Measurements from ENCODE around the gene PPIL1.
"Not testable (repeated sequence)": the region's sequence is repeated elsewhere in the genome, so short reads cannot be mapped to it uniquely, and the experiment has no call there.

Gene PPIL1

GRCh38 chr6:36897609-36898008, 23.0 kb upstream of the PPIL1 start:
- Histone ChIP-seq H3K27ac (no peak overlapping the region), H3K9me3 (replicated peaks in 1 of 11) (no peaks in the 10 kb centered on the region), H3K4me3 (no peak overlapping the region), H3K4me1 (no peaks in the 10 kb centered on the region), H3K4me2 (no peak overlapping the region), H3K36me3 (peaks cover 31 to 98% (median 47%) of the 10 kb centered on the region in 11 experiments), H3K27me3 (no peaks in the 10 kb centered on the region), H4K20me1 (peaks cover 0 to 54% (median 0%) of the 10 kb centered on the region in 11 experiments; a peak in 7 of 22 replicates), H3K9ac (no peak overlapping the region)
- TF ChIP-seq Cebpa-rat (IDR thresholded peaks at IDR 0.05), result no peak

- Histone ChIP-seq H3K27ac (no peak overlapping the region), H4K20me1 (peaks cover 0 to 63% (median 0%) of the 10 kb centered on the region in 11 experiments; a peak in 8 of 22 replicates), H3K9me3 (replicated peaks in 1 of 11) (no peaks in the 10 kb centered on the region), H3K27me3 (no peaks in the 10 kb centered on the region), H3K36me3 (peaks cover 8 to 76% (median 30%) of the 10 kb centered on the region in 11 experiments; a peak in 15 of 22 replicates), H3K4me1 (no peaks in the 10 kb centered on the region), H3K9ac (no peak overlapping the region), H3K4me3 (no peak overlapping the region), H3K4me2 (no peak overlapping the region)
- TF ChIP-seq Cebpa-rat (IDR thresholded peaks at IDR 0.05), result no peak
Observed at GRCh38 chr6:36893976-36894932, 19.7 kb upstream of the PPIL1 start.

GRCh38 chr6:36891153-36891552, 16.6 kb upstream of the PPIL1 start:
- H3K4me3 ChIP-seq; H3K27ac ChIP-seq; H3K27me3 ChIP-seq; H3K9ac ChIP-seq; H3K4me2 ChIP-seq; H3K9me3 ChIP-seq (replicated peaks in 1 of 11): not testable (repeated sequence)
- Histone ChIP-seq H4K20me1 (peaks cover 0 to 44% (median 0%) of the 10 kb centered on the region in 11 experiments; a peak in 8 of 22 replicates), H3K36me3 (peaks cover 6 to 46% (median 27%) of the 10 kb centered on the region in 11 experiments; a peak in 15 of 22 replicates), H3K4me1 (peaks cover 12 to 16% (median 14%) of the 10 kb centered on the region in 10 experiments)

- Histone ChIP-seq H4K20me1 (peaks cover 0 to 36% (median 0%) of the 10 kb centered on the region in 11 experiments; a peak in 8 of 22 replicates), H3K36me3 (peaks cover 5 to 36% (median 22%) of the 10 kb centered on the region in 11 experiments; a peak in 15 of 22 replicates), H3K27me3 (no peaks in the 10 kb centered on the region), H3K9me3 (replicated peaks in 1 of 11) (no peaks in the 10 kb centered on the region), H3K9ac (no peak overlapping the region), H3K4me3 (no peak overlapping the region), H3K27ac (no peak overlapping the region), H3K4me1 (peaks cover 15 to 19% (median 16%) of the 10 kb centered on the region in 10 experiments), H3K4me2 (no peak overlapping the region)
- no peak for TF ChIP-seq Cebpa-rat (IDR thresholded peaks at IDR 0.05)
Observed at GRCh38 chr6:36890112-36890663, 15.6 kb upstream of the PPIL1 start.

- Histone ChIP-seq H3K4me3 (no peak overlapping the region), H4K20me1 (peaks cover 0 to 23% (median 0%) of the 10 kb centered on the region in 11 experiments; a peak in 6 of 22 replicates), H3K27me3 (no peaks in the 10 kb centered on the region), H3K36me3 (peaks cover 0 to 24% (median 13%) of the 10 kb centered on the region in 11 experiments; a peak in 14 of 22 replicates), H3K4me1 (peaks cover 15 to 23% (median 20%) of the 10 kb centered on the region in 10 experiments), H3K27ac (no peak overlapping the region), H3K9ac (no peak overlapping the region), H3K9me3 (replicated peaks in 1 of 11) (no peaks in the 10 kb centered on the region), H3K4me2 (no peak overlapping the region)
- no peak for TF ChIP-seq Cebpa-rat (IDR thresholded peaks at IDR 0.05)
Observed at GRCh38 chr6:36888654-36889481, 14.3 kb upstream of the PPIL1 start.

- H3K27ac ChIP-seq, result no peak overlapping the region
- no peak overlapping the region for H3K4me3 ChIP-seq
- no peak for TF ChIP-seq Cebpa-rat (IDR thresholded peaks at IDR 0.05)
- H3K27me3 ChIP-seq, result no peaks in the 10 kb centered on the region
- no peaks in the 10 kb centered on the region for H3K9me3 ChIP-seq (replicated peaks in 1 of 11)
- peaks cover 15 to 23% (median 20%) of the 10 kb centered on the region in 10 experiments for H3K4me1 ChIP-seq
- H3K36me3 ChIP-seq, result peaks cover 0 to 17% (median 11%) of the 10 kb centered on the region in 11 experiments; a peak in 11 of 22 replicates
- no peak overlapping the region; a peak in 1 of 22 replicates for H3K4me2 ChIP-seq
- H4K20me1 ChIP-seq, result peaks cover 0 to 23% (median 0%) of the 10 kb centered on the region in 11 experiments; a peak in 5 of 22 replicates
- H3K9ac ChIP-seq, result no peak overlapping the region
Observed at GRCh38 chr6:36888115-36888643, 13.6 kb upstream of the PPIL1 start.

- peak overlapping the region; percentile 79 to 90 (median 86); a peak in 18 of 22 replicates for H3K9ac ChIP-seq
Observed at GRCh38 chr6:36886950-36887618, 12.5 kb upstream of the PPIL1 start.

More at GRCh38 chr6:36886950-36887618, 12.5 kb upstream of the PPIL1 start:
- Histone ChIP-seq H4K20me1 (peaks cover 0 to 15% (median 0%) of the 10 kb centered on the region in 11 experiments; a peak in 5 of 22 replicates), H3K4me3 (peak overlapping the region; percentile 67 to 94 (median 80); a peak in 19 of 20 replicates), H3K9me3 (replicated peaks in 1 of 11) (no peaks in the 10 kb centered on the region), H3K27ac (peak overlapping the region in 1 of 11 experiments; percentile 87; a peak in 1 of 22 replicates), H3K27me3 (no peaks in the 10 kb centered on the region), H3K4me1 (peaks cover 15 to 23% (median 20%) of the 10 kb centered on the region in 10 experiments), H3K36me3 (peaks cover 0 to 6% (median 1%) of the 10 kb centered on the region in 11 experiments; a peak in 7 of 22 replicates), H3K4me2 (peak overlapping the region; percentile 76 to 94 (median 81))
- no peak for TF ChIP-seq Cebpa-rat (IDR thresholded peaks at IDR 0.05)
